HG03520 (cell line): ENCODE data around the gene EBP.
"Not testable (repeated sequence)": the region's sequence is repeated elsewhere in the genome, so short reads cannot be mapped to it uniquely, and the experiment has no call there.

Source experiments
- ATAC-seq: cut with Tn5 transposase; IDR thresholded peaks from one replicate; pipeline ENCODE4 v1.9.1; 2021; ENCODE audit warnings: mild to moderate bottlenecking, moderate library complexity; ENCODE audit not compliant: unreplicated experiment

EBP gene

DNA sequence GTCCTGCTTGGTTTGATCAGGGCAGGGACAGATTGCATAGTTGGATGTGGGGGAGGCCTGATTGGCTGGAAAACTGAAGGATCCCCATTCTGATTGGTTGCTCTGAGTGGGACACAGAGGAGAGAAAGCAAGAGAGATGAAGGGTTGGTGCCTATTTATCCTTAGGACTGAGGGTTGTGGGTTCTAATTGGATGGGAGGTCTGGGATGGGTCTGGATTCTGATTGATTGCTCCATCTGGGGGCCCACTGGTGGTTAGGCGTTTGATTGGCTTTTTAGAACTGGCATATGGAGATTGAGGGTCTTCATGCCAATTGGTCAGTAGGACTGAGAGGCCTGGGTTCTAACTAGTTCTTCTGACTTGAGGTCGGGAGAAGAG is 644 bp upstream of the EBP start:
- ATAC-seq, result no peak

DNA sequence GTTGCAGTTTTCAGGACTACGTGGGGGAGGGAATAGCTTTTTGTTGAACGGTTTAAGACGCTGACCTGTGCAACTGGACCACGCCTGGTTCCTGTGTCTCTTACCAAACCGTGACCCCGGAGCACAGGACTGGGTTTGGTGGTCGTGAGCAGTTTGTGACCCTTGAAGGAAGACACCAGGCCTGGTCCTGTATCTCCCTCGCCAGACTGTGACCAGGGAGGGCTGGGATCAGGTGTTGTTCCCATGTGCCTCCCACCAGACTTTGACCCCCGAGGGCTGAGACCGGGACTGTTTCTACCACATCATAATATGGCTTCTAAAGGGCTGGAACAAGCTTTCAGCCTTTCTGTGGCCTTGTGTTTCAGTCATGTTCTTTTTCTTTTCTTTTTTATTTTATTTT is 683 bp downstream of the EBP start:
- no peak for ATAC-seq

DNA sequence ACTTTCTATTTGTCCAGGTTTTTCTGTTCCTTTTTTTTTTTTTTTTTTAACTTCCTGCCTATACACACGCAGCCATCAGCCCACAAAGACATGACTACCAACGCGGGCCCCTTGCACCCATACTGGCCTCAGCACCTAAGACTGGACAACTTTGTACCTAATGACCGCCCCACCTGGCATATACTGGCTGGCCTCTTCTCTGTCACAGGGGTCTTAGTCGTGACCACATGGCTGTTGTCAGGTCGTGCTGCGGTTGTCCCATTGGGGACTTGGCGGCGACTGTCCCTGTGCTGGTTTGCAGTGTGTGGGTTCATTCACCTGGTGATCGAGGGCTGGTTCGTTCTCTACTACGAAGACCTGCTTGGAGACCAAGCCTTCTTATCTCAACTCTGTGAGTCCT is 2.1 kb downstream of the EBP start:
- ATAC-seq, result no peak

DNA sequence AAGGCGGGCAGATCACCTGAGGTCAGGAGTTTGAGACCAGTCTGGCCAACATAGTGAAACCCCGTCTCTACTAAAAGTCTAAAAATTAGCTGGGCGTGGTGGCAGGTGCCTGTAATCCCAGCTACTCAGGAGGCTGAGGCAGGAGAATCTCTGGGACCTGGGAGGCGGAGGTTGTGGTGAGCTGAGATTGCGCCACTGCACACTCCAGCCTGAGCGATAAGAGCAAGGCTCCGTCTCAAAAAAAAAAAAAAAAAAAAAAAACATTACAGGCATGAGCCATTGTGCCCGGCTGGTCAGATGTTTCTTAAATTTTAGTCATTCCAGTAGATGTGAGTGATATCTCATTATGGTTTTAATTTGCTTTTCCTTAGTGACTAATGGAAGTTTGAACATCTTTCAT is 4.2 kb downstream of the EBP start:
- ATAC-seq, result not testable (repeated sequence)

DNA sequence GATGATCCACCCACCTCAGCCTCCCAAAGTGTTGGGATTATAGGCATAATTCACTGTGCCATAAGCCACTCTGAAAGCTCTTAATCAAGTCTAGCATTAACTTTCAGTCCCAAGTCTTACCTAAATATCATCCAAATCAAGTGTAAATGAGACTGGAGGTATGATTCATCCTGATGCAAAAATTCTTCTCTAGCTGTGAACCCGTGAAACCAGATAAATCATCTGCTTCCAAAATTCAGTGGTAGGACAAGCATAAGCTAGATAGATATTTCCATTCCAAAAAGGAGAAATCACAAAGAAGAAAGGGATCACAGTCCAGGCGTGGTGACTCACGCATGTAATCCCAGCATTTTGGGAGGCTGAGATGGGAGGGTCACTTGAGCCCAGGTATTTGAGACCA is 9.1 kb downstream of the EBP start:
- ATAC-seq, result no peak

DNA sequence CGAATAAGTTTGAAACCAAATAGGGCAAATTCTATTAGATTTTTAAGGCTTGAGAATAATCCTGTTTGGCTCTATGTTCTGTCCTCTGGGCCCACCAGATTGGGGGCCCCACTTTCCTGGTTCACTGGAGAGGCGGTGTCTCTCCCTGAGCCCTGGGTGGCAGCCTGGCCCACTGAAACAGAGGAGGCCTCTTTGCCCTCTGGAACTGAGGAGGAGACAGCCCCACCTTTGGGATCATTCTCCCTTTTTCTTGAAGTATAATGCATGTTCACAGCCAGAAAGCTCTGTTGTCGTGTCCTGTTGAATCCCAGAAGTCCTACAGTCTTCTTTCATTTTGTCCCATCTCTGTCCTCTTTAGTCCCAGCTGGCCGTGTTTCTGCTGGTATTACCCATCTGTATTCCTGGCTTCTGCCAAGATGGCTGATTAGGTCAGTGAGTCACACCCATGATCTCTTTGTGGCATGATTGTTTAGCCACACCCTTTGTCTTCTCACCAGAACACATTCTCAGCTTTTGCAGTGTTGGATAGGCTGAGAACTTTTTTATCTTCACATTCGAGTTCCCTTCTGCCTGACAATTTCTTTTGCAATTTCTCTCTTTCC is 9.9 kb downstream of the EBP start:
- no peak for ATAC-seq

DNA sequence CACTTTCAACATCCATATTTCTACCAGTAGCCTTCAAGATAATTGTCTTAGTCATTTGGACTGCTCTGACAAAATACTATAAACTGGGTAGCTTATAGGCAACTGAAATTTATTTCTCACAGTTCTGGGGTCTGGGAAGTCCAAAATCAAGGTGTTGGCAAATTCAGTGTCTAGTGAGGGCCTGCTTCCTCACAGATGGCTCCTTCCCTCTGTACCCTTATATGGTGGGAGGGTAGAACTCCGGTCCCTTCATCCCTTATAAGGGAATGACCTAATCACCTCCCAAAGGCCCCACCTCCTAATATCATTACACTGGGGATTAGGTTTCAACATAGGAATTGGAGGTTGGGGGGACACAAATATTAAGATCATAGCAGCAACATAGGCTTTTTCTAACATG is 10.6 kb downstream of the EBP start:
- ATAC-seq, result no peak

DNA sequence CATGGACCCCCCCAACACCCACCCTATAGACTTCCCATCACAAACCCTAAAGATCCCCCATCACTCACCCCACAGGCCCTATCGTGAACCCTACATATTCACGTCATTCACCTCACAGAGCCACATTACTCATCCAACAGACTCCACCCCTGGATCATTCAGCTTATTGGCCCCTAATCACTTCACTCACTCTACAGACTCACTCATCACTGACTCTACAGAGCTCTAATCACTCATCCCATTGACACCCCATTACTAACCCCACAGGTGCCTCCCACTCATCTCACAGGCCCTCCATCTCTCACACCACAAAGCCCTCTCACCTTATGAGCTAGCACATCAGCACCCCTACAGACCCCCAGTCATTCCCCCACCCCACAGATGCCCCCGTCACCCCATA is 11.6 kb downstream of the EBP start:
- no peak for ATAC-seq

DNA sequence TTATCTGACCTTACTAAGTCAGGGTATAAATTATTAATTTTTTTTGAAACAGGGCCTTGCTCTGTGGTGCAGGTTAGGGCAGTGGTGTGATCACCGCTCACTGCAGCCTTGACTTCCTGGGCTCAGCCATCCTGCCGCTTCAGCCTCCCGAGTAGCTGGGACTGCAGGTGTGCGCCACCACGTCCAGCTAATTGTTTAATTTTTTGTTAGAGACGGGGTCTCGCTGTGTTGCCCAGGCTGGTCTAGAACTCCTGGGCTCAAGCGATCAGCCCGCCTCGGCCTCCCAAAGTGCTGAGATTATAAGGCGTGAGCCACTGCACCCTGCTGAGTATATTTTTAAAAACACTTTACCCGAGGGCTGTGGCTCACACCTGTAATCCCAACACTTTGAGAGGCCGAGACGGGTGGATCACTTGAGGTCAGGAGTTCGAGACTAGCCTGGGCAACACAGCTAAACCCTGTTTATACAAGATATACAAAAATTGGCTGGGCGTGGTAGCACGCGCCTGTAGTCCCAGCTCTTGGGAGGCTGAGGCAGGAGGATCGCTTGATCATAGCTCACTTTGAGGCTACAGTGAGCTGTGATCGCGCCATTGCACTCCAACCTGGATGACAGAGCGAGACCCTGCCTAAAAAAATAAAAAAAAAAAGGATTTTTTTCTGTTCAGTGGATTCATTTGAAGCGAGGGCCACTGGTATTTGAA is 17.2 kb downstream of the EBP start:
- ATAC-seq, result no peak

DNA sequence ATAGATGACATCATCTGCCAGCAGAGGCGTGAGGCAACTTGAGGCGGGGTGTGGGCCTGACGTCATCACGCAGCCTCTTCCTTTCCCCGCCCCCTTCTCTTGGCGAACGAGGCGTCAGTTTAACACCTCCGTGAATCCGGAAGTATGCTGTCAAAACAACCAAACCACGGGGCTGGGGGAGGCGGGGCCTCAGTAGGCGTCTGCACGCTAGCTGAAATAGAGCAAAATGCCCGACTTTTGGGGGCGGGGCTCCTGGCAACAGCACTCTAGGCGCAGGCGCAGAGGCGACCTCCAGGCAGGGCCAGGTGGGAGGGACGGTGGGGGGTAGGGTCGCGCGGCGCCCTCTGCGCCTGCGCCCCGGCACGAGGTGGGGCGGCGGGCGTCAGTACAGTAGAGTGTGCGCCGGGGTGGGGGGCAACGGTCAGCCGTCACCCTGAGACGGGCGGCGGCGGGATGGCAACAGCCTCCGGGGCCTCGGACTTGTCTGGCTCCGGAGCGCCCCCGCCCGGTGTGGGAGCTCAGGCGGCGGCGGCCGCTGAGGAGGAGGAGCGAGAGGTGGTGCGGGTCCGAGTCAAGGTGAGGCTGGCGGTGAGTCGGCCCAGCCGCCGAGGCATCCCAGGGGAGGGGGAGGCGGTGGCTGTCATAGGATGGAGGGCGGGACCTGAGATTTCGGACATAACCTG is 17.9 kb downstream of the EBP start, which contains the start of gene TBC1D25:
TSS of gene TBC1D25 (plus strand) at position 370 of the 683 bp plus-strand sequence. CDS start at position 454, 84 bp downstream.
- ATAC-seq, result peak; percentile 82

DNA sequence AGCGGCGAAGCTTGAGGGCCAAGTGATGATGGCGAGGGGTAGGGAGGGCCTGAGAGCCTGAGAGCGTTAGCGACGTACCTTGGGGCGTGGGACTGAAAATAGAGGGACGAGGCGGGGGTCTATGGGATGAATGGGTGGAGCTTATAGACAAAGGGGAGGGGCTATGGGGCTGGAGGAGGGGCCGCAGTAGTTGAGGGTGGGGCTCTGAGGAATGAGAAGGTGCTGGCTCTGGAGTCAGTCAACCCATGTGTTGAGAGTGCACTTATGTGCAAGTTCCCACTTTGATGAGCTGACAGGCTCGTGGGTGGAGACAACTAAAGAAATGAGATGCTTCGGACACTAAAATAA is 18.4 kb downstream of the EBP start:
- peak; percentile 16 for ATAC-seq

DNA sequence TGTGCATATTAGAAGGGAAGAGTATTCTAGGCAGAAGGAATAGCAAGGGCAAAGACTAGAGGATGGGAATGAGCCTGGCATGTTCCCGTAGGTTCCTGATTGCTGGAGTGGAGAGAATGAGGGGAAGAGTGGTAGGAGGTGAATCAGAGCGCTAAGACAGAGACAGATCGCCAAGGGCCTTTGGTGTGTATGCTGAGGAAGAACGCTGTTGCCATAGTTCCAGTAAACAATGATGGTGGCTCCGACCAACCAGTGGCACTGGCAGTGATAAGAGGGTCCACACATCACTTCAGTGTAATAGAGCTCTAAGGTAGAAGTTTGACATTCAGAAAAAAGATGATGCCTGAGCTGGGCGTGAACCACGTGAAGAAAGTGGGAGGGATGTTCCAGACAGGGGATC is 18.9 kb downstream of the EBP start:
- ATAC-seq, result no peak

DNA sequence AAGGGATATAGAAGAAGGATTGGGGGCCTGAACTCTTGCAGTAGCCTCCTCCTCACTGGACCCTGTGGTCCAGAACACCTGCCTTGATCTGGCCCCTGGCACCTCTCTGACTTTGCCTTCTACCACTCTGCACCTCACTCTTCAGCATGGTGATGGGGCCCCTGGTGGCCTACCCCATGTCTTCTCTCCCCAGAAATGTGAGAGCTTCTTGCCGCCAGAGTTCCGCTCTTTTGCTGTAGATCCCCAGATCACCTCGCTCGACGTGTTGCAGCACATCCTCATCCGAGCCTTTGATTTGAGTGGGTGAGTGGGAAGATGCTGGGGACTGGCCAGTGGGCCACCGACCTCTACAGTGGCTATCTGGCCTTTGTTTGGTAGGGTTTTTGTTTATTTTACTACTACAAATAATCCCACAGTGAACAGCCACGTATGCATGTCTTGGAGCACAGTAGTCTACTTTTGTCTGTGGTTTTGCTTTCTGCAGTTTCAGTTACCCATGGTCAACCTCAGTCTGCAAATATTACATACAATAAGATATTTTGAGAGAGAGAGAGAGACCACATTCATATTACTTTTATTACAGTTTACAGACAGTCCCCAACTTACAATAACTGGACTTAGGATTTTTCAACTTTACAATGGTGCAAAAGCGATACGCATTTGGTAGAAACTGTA is 19.7 kb downstream of the EBP start:
- ATAC-seq, result no peak

DNA sequence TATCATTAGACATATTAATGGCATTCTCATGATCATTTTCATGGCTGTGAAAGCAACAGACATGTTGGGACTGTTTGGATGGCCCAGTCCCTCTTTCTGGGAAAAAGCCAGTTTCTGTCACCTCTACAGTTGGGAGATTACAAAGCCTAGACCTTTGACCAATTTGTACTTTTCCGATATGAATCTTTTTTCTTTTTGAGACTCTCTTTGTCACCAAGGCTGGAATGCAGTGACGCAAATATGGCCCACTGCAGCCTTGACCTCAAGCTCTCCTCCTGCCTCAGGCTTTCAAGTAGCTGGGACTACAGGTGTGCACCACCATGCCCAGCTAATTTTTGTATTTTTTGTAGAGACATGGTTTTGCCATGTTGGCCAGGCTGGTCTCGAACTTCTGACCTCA is 27.3 kb downstream of the EBP start:
- ATAC-seq, result no peak

DNA sequence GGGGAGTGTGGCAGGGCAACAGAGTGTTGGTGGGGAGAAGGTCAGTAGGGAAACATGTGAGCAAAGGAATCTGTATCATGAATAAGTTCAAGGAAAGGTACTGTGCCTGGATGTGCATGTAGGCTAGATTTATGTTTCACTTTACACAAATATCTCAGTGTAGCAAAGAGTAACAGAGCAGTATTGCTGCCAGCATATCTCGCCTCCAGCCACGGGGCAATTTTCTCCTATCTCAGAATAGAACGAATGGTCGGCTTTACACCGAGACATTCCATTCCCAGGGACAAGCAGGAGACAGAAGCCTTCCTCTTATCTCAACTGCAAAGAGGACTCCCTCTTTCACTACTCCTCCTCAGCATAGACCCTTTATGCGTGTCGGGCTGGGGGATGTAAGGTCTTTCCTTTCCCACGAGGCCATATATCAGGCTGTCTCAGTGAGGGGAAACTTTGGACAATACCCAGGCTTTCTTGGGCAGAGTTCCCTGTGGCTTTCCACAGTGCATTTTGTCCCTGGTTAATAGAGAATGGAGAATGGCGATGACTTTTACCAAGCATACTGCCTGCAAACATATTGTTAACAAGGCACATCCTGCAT is 34.2 kb downstream of the EBP start:
- ATAC-seq, result not testable (repeated sequence)

DNA sequence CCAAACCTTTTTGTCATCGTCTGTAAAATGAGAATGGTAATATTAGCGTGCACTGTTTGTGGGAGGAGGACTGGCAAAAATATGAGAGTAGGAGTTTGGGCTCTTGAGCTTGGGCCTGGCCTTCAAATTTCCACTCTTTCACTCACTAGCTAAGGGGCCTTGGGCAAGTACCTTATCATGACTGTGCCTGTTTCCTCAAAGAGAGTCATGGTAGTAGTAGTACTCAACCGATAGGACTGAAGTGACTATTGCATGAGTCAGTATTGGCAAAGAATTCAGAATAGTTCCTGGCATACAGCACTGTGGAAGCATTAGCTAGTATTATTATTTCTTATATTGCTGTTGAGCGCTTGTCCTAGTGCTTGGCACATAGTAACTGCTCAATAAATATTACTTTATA is 36.7 kb downstream of the EBP start:
- no peak for ATAC-seq

DNA sequence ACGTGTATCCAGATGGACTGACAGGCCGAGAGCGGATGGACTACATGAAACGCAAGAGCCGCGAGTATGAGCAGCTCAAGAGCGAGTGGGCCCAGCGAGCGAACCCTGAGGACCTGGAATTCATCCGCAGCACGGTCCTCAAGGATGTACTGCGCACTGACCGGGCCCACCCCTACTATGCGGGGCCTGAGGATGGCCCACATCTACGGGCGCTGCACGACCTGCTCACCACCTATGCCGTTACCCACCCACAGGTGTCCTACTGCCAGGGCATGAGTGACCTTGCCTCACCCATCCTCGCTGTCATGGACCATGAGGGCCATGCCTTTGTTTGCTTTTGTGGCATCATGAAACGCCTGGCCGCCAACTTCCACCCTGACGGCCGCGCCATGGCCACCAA is 38.0 kb downstream of the EBP start:
- no peak for ATAC-seq

DNA sequence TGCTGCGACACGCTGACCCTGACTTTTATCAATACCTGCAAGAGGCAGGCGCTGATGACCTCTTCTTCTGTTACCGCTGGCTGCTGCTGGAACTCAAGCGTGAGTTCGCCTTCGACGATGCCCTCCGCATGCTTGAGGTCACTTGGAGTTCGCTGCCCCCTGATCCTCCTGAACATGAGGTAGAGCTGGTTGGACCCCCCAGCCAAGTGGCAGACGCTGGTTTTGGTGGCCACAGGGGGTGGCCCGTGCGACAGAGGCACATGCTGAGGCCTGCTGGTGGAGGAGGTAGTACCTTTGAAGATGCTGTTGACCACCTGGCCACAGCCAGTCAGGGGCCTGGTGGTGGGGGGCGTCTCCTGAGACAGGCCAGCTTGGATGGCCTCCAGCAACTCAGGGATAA is 38.4 kb downstream of the EBP start:
- no peak for ATAC-seq

DNA sequence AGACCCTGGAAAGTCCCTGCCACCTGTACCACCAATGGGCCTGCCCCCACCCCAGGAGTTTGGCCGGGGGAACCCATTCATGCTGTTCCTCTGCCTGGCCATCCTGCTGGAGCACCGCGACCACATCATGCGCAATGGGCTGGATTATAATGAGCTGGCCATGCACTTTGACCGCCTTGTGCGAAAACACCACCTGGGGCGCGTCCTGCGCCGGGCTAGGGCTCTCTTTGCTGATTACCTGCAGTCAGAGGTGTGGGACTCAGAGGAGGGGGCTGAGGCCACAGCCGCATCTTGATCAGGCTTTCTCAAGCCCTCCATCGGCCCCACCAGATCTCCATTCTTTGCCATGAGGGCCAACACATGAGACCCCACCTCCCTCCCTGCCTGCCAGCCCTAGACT is 39.1 kb downstream of the EBP start:
- ATAC-seq, result no peak

DNA sequence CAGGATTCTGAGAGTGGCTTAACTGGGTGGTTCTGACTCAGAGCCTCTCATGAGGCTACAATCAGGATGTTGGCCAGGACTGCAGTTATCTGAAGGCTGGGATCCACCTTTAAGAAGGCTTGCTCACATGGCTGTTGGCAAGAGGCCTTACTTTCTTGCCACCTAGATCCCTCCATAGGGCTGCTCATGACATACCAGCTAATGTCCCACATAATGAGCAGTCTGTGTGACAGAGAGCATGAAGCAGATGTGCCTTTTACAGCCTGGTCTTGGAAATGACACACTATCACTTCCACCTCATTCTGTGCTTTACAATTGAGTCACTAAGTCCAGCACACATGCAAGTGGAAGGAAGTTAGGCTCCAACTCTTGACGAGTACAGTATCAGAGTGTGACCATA is 48.4 kb downstream of the EBP start:
- no peak for ATAC-seq

DNA sequence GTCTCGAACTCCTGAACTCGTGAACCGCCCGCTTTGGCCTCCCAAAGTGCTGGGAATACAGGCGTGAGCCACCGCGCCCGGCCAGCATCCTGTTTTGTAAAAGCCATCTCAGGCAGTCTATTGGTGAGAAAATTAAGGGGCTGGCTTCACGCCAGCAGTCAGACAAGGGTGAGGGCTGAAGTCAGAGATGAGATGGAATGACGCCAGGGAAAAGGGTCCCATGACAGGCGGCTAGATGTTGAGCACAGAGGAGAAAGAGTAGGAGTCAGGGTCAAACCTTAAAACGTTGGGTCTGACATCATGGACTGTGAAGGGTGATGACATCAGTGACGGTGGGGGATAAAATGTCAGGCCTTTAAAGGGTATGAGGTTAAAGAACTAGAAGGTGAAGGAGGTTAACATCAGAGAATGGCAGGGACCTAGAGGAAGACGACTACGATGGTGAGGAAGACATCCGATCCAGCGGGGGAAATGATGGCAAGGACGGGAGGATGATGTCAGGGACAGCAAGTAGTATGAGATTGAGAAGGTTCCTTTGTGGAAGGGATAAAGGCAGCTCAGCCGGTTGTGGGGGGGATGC is 52.2 kb downstream of the EBP start:
- peak; percentile 11 for ATAC-seq
